Measurements from ENCODE around the gene RAB11B. TPM values are rescaled to one million over a fixed set of nuclear protein-coding genes. Genes with fewer than 3 reads are reported as not detected.

RAB11B gene
- total RNA-seq, 2 donors from 2014 or later = 83.1 to 86.9 TPM

- DNase-seq (ENCODE audit: low spot score) = peak; percentile 18
- intact Hi-C loops (cut with DNase I) = no loop called here
Measured at GRCh38 chr19:8449830-8450229, 59.7 kb downstream of the RAB11B start.

- DNase-seq (ENCODE audit: low spot score) = peak; percentile 20
- intact Hi-C loops (cut with DNase I) = no loop called here
Measured at GRCh38 chr19:8451377-8451776, 61.2 kb downstream of the RAB11B start.

- DNase-seq (ENCODE audit: low spot score) = no peak
- intact Hi-C loops (cut with DNase I) = no loop called here
Measured at GRCh38 chr19:8451885-8452284, 61.7 kb downstream of the RAB11B start.

- peak; percentile 10 for DNase-seq (ENCODE audit: low spot score)
- intact Hi-C loops (cut with DNase I) = no loop called here
Measured at GRCh38 chr19:8452446-8453123, 62.4 kb downstream of the RAB11B start.

- DNase-seq (ENCODE audit: low spot score) = no peak
- intact Hi-C loops (cut with DNase I) = no loop called here
Measured at GRCh38 chr19:8453616-8454015, 63.5 kb downstream of the RAB11B start.

Small RNA genes lying within 50 kb of the gene (microRNA-seq; reads per million reads assigned to microRNA genes)
- gene MIR4999 (ENCODE audit: borderline microRNAs expressed in 2 of 2) = 6.8 to 9.7 reads per million in 2 donors

Other genes with a start within 250 kb of the RAB11B start
- gene FBN3, start 240.8 kb upstream of the RAB11B start, total RNA-seq = not detected
- gene CERS4, start 181.0 kb upstream of the RAB11B start, total RNA-seq = 10 to 100 TPM; 23.2 to 28.8 TPM
- gene CD320, start 82.0 kb upstream of the RAB11B start, total RNA-seq = 10 to 100 TPM; 29.2 to 31.6 TPM
- 10 to 100 TPM; 29.8 to 31.2 TPM for gene NDUFA7, start 69.0 kb upstream of the RAB11B start, total RNA-seq
- 100 to 1,000 TPM; 798 to 911 TPM for gene RPS28, start 68.9 kb upstream of the RAB11B start, total RNA-seq
- 10 to 100 TPM; 11.0 to 22.5 TPM for gene KANK3, start 47.1 kb upstream of the RAB11B start, total RNA-seq
- gene ANGPTL4, start 26.2 kb upstream of the RAB11B start, total RNA-seq = 10 to 100 TPM; 10.4 to 95.3 TPM
- 10 to 100 TPM; 50.3 to 57.6 TPM for gene MARCHF2, start 22.9 kb downstream of the RAB11B start, total RNA-seq
- 100 to 1,000 TPM; 118 to 119 TPM for gene HNRNPM, start 54.6 kb downstream of the RAB11B start, total RNA-seq
- 1 to 10 TPM; 1.5 to 2.6 TPM for gene PRAM1, start 112.3 kb downstream of the RAB11B start, total RNA-seq
- 10 to 100 TPM; 15.9 to 16.0 TPM for gene ZNF414, start 123.8 kb downstream of the RAB11B start, total RNA-seq
- 10 to 100 TPM; 19.1 to 37.3 TPM for gene MYO1F, start 187.1 kb downstream of the RAB11B start, total RNA-seq
- 10 to 100 TPM; 27.2 to 43.3 TPM for gene ADAMTS10, start 220.4 kb downstream of the RAB11B start, total RNA-seq
- gene NFILZ, start 240.3 kb downstream of the RAB11B start, total RNA-seq = not detected